Neural cell (in vitro differentiated cells): Measurements from ENCODE around the gene ARL13B.

Experiments
- CTCF ChIP-seq: fragments of 450-650 bp; IDR thresholded peaks from 2 replicates; pipeline ENCODE4 v1.5.1; 2014; ENCODE audit warnings: antibody characterized with exemption, mild to moderate bottlenecking, moderate library complexity; ENCODE audit not compliant: poor library complexity, severe bottlenecking
- RAD21 ChIP-seq: fragments of 450-650 bp; conservative IDR thresholded peaks from 2 replicates; pipeline ENCODE4 v1.6.1; 2014; ENCODE audit warnings: antibody characterized with exemption, mild to moderate bottlenecking, moderate library complexity

GRCh38 chr3:94001827-94002495, 22.0 kb downstream of the ARL13B start:
- no peak for TF ChIP-seq RAD21
- no peak for TF ChIP-seq CTCF
